Right forelimb (tissue), 1 donor: Measurements from ENCODE around the gene ANXA2.
A peak's percentile ranks its signal among the peaks of the same experiment; 100 is the strongest.
"Not testable (repeated sequence)": the region's sequence is repeated elsewhere in the genome, so short reads cannot be mapped to it uniquely, and the experiment has no call there.

Experiments
- DNase-seq: peaks from one replicate; pipeline ENCODE4 v3.0.0-alpha.2; 2018

The ANXA2 gene

GRCh38 chr15:60339236-60339635, 58.5 kb downstream of the ANXA2 start:
- no peak for DNase-seq

- DNase-seq = no peak
These were observed 59.0 kb downstream of the ANXA2 start for GRCh38 chr15:60338810-60339209.

- DNase-seq = no peak
These were observed 60.7 kb downstream of the ANXA2 start for GRCh38 chr15:60337076-60337475.

GRCh38 chr15:60335296-60335695, 62.5 kb downstream of the ANXA2 start:
- DNase-seq = not testable (repeated sequence)

- no peak for DNase-seq
These were observed 68.8 kb downstream of the ANXA2 start for GRCh38 chr15:60328852-60329443.

- no peak for DNase-seq
These were observed 70.7 kb downstream of the ANXA2 start for GRCh38 chr15:60326824-60327654.

GRCh38 chr15:60326343-60326742, 71.4 kb downstream of the ANXA2 start:
- DNase-seq = no peak

GRCh38 chr15:60325905-60326304, 71.9 kb downstream of the ANXA2 start:
- DNase-seq = no peak

- DNase-seq = no peak
These were observed 72.9 kb downstream of the ANXA2 start for GRCh38 chr15:60324706-60325438.

- no peak for DNase-seq
These were observed 74.5 kb downstream of the ANXA2 start for GRCh38 chr15:60323322-60323721.

GRCh38 chr15:60320365-60320764, 77.4 kb downstream of the ANXA2 start:
- no peak for DNase-seq

GRCh38 chr15:60318216-60318867, 79.4 kb downstream of the ANXA2 start:
- DNase-seq = no peak

- no peak for DNase-seq
These were observed 80.8 kb downstream of the ANXA2 start for GRCh38 chr15:60316961-60317360.

- DNase-seq = no peak
These were observed 81.9 kb downstream of the ANXA2 start for GRCh38 chr15:60315878-60316277.

- no peak for DNase-seq
These were observed 83.9 kb downstream of the ANXA2 start for GRCh38 chr15:60313906-60314305.

- no peak for DNase-seq
These were observed 90.8 kb downstream of the ANXA2 start for GRCh38 chr15:60307034-60307433.

- no peak for DNase-seq
These were observed 96.8 kb downstream of the ANXA2 start for GRCh38 chr15:60301024-60301423.

- peak; percentile 44 for DNase-seq
These were observed 98.2 kb downstream of the ANXA2 start for GRCh38 chr15:60299452-60300047.
